ENCODE measurements around the gene ID2. TPM values are rescaled to one million over a fixed set of nuclear protein-coding genes. Genes with fewer than 3 reads are reported as not detected.

ID2 gene
- total and polyA plus RNA-seq, 2 donors (not counting 1 experiment from before 2014, with no cell fraction given): 15.0 to 25.9 TPM

DNA sequence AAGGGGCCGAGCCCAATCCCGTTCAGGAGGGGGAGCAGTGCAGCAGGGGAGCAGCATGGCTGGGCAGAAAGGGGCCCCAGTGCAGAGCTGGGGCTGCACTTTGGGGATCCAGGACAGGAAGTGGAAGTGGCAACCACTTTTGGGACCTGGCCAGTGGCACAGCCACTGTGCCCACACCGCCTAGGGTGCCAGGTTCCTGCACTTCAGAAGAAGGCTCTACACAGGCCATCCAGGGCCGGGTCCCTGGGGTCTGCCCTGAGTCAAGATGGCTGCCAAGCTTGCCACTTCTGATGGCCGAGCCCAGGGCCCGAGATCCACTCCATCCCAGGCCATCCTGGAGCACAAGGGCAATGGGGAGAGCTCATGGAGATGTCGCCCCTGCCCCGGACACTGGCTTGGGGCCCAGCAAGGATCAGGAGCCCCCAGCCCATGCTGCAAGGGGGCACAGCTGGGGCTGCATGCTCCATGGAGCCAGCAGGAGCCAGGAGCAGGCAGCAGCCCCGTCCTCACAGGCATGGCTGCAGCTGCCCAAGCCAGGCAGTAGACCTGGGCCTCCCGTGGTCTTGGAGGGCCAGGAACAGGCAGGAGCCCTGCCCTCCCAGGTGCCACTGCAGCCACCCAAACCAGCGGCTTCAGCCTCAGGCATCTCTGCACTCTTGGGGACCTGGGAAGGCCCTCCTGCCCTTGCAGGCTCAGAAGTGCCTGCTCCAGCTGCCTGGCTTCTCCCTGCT lies 35.0 kb upstream of the ID2 start:
- no peak overlapping the region for H3K9ac ChIP-seq (ENCODE audit: low read length)
- ATAC-seq (ENCODE audit: low read depth): no peak
- POLR2A ChIA-PET: no interaction called here
- H2AFZ ChIP-seq (ENCODE audit: insufficient read depth, low read depth, low read length, poor library complexity, severe bottlenecking): no peak overlapping the region
- no peaks in the 10 kb centered on the region for H3K79me2 ChIP-seq (ENCODE audit: control insufficient read depth, insufficient read depth, low read length)
- peaks cover 8% of the 10 kb centered on the region for H3K27me3 Mint-ChIP-seq
- H3K4me3 Mint-ChIP-seq: no peak overlapping the region
- H3K27ac ChIP-seq (ENCODE audit: low read length in 2 of 2): no peak overlapping the region
- no peak overlapping the region for H3K4me3 ChIP-seq (ENCODE audit: control extremely low read depth in 1 of 5, extremely low read depth in 1 of 5, insufficient read depth in 1 of 5, low read depth in 2 of 5, low read length in 4 of 5)
- H3K4me1 ChIP-seq (ENCODE audit: control insufficient read depth in 2 of 2, insufficient read depth in 2 of 2, low read length in 2 of 2): no peaks in the 10 kb centered on the region
- DNase-seq: no peak
- CTCF ChIA-PET: no interaction called here
- 93% methylated on average over 11 of the region's 11 CpGs for WGBS (ENCODE audit: insufficient coverage)
- H3K4me2 ChIP-seq (replicated peaks; ENCODE audit: low read depth, low read length, poor library complexity, severe bottlenecking): no peak overlapping the region
- no peaks in the 10 kb centered on the region for H3K4me1 Mint-ChIP-seq
- H3K27ac Mint-ChIP-seq: no peak overlapping the region
- H3K27me3 ChIP-seq (replicated peaks in 1 of 4; ENCODE audit: control extremely low read depth in 1 of 4, control insufficient read depth in 3 of 4, insufficient read depth in 4 of 4, low read length in 3 of 4): no peaks in the 10 kb centered on the region
- no peaks in the 10 kb centered on the region for H3K9me3 Mint-ChIP-seq (ENCODE audit: insufficient read depth)
- peaks cover 0 to 37% (median 7%) of the 10 kb centered on the region in 3 donors for H3K9me3 ChIP-seq (ENCODE audit: control extremely low read depth in 1 of 3, control insufficient read depth in 2 of 3, insufficient read depth in 1 of 3, low read length in 2 of 3)
- H3K36me3 ChIP-seq (replicated peaks in 1 of 2; ENCODE audit: control extremely low read depth in 1 of 2, control insufficient read depth in 1 of 2, extremely low read depth in 1 of 2, insufficient read depth in 2 of 2, low read length in 1 of 2): no peaks in the 10 kb centered on the region
- intact Hi-C loops (cut with micrococcal nuclease): no loop called here
- TF ChIP-seq EZH2 (IDR thresholded peaks at IDR 0.05; ENCODE audit: borderline replicate concordance, insufficient read depth, low read depth, low read length, poor library complexity, severe bottlenecking): no peak
- TF ChIP-seq, protein P1, sequence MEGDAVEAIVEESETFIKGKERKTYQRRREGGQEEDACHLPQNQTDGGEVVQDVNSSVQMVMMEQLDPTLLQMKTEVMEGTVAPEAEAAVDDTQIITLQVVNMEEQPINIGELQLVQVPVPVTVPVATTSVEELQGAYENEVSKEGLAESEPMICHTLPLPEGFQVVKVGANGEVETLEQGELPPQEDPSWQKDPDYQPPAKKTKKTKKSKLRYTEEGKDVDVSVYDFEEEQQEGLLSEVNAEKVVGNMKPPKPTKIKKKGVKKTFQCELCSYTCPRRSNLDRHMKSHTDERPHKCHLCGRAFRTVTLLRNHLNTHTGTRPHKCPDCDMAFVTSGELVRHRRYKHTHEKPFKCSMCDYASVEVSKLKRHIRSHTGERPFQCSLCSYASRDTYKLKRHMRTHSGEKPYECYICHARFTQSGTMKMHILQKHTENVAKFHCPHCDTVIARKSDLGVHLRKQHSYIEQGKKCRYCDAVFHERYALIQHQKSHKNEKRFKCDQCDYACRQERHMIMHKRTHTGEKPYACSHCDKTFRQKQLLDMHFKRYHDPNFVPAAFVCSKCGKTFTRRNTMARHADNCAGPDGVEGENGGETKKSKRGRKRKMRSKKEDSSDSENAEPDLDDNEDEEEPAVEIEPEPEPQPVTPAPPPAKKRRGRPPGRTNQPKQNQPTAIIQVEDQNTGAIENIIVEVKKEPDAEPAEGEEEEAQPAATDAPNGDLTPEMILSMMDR (IDR thresholded peaks at IDR 0.05): no peak
- H4K20me1 ChIP-seq (ENCODE audit: control insufficient read depth, insufficient read depth, low read length, poor library complexity, severe bottlenecking): no peaks in the 10 kb centered on the region

DNA sequence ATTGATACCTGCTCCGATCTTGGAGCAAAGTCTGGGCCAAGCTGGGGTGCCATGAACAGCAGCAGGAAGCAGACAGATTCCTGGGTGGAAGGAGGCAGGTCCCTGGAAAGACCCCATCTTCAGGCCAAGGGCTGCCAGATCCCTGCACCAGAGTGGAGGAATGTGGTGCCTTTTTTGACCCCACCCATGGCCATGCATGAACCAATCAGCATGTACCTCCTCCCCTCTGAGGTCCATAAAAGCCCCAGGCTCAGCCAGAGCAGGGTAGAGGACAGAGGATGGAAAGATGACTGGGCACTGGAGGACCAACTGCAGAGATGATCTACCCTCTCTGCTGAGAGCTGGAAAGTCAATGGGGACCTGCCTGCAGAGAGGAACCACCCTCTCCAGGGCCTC lies 34.4 kb upstream of the ID2 start:
- peaks cover 0 to 37% (median 7%) of the 10 kb centered on the region in 3 donors for H3K9me3 ChIP-seq (ENCODE audit: control extremely low read depth in 1 of 3, control insufficient read depth in 2 of 3, insufficient read depth in 1 of 3, low read length in 2 of 3)
- Mint-ChIP-seq H3K27me3 (peaks cover 7% of the 10 kb centered on the region), H3K9me3 (ENCODE audit: insufficient read depth) (no peaks in the 10 kb centered on the region), H3K4me3 (no peak overlapping the region), H3K4me1 (no peaks in the 10 kb centered on the region), H3K27ac (no peak overlapping the region)
- H3K4me2 ChIP-seq (replicated peaks; ENCODE audit: low read depth, low read length, poor library complexity, severe bottlenecking): no peak overlapping the region
- H3K4me1 ChIP-seq (ENCODE audit: control insufficient read depth in 2 of 2, insufficient read depth in 2 of 2, low read length in 2 of 2): no peaks in the 10 kb centered on the region
- H3K27me3 ChIP-seq (replicated peaks in 1 of 4; ENCODE audit: control extremely low read depth in 1 of 4, control insufficient read depth in 3 of 4, insufficient read depth in 4 of 4, low read length in 3 of 4): no peaks in the 10 kb centered on the region
- no peak overlapping the region for H3K9ac ChIP-seq (ENCODE audit: low read length)
- no peaks in the 10 kb centered on the region for H3K79me2 ChIP-seq (ENCODE audit: control insufficient read depth, insufficient read depth, low read length)
- no peak overlapping the region for H3K27ac ChIP-seq (ENCODE audit: low read length in 2 of 2)
- POLR2A ChIA-PET: no interaction called here
- WGBS (ENCODE audit: insufficient coverage): 92% methylated on average over 1 of the region's 1 CpG
- ATAC-seq (ENCODE audit: low read depth) (no peak), DNase-seq (no peak)
- H3K4me3 ChIP-seq (ENCODE audit: control extremely low read depth in 1 of 5, extremely low read depth in 1 of 5, insufficient read depth in 1 of 5, low read depth in 2 of 5, low read length in 4 of 5): no peak overlapping the region
- TF ChIP-seq, protein P1 (IDR thresholded peaks at IDR 0.05): no peak
- no peak overlapping the region for H2AFZ ChIP-seq (ENCODE audit: insufficient read depth, low read depth, low read length, poor library complexity, severe bottlenecking)
- intact Hi-C loops (cut with micrococcal nuclease): no loop called here
- no peaks in the 10 kb centered on the region for H4K20me1 ChIP-seq (ENCODE audit: control insufficient read depth, insufficient read depth, low read length, poor library complexity, severe bottlenecking)
- H3K36me3 ChIP-seq (replicated peaks in 1 of 2; ENCODE audit: control extremely low read depth in 1 of 2, control insufficient read depth in 1 of 2, extremely low read depth in 1 of 2, insufficient read depth in 2 of 2, low read length in 1 of 2): no peaks in the 10 kb centered on the region
- CTCF ChIA-PET: no interaction called here

All from B cell (primary cell).